VCaP (cell line): ENCODE results near the gene SCGB2B2.

Experiments used
- H3K27ac ChIP-seq: fragments of 450-650 bp; 2 replicates; pipeline ENCODE4 v1.5.1; 2017
- CTCF ChIP-seq: fragments of 450-650 bp; conservative IDR thresholded peaks from 2 replicates; pipeline ENCODE4 v1.5.1; 2017; ENCODE audit warnings: mild to moderate bottlenecking, moderate library complexity

The SCGB2B2 gene

GRCh38 chr19:34676697-34677385 lies at the start of gene SCGB2B2:
TSS of gene SCGB2B2 (minus strand) at chr19:34677159. CDS start at chr19:34594563, 82,596 bp downstream.
- H3K27ac ChIP-seq: peak within 1 kb of the TSS; percentile 96
- TF ChIP-seq CTCF: no peak

- no peak overlapping the region for H3K27ac ChIP-seq
- no peak for TF ChIP-seq CTCF
Observed at GRCh38 chr19:34725400-34725799, 48.4 kb upstream of the SCGB2B2 start.

- H3K27ac ChIP-seq: no peak overlapping the region
- no peak for TF ChIP-seq CTCF
Observed at GRCh38 chr19:34722353-34722752, 45.4 kb upstream of the SCGB2B2 start.

- no peak for TF ChIP-seq CTCF
- no peak overlapping the region for H3K27ac ChIP-seq
Observed at GRCh38 chr19:34715357-34715756, 38.4 kb upstream of the SCGB2B2 start.

GRCh38 chr19:34713262-34713637 lies 36.3 kb upstream of the SCGB2B2 start:
- no peak overlapping the region for H3K27ac ChIP-seq
- TF ChIP-seq CTCF: no peak

GRCh38 chr19:34712395-34713261 lies 35.7 kb upstream of the SCGB2B2 start:
- peak overlapping the region; percentile 32; the same call in 1 of the 2 replicates for H3K27ac ChIP-seq
- TF ChIP-seq CTCF: peak; percentile 70

GRCh38 chr19:34711890-34712289 lies 34.9 kb upstream of the SCGB2B2 start:
- no peak for TF ChIP-seq CTCF
- no peak overlapping the region for H3K27ac ChIP-seq
